ENCODE measurements around the gene TMEM106A.

- TF ChIP-seq CTCF (IDR thresholded peaks at IDR 0.05 in 8 of 11, conservative IDR thresholded peaks at IDR 0.05 in 3 of 11) (no peak), POLR2A (IDR thresholded peaks at IDR 0.05) (no peak), POLR2AphosphoS5 (IDR thresholded peaks at IDR 0.05) (no peak)
Observed at GRCh38 chr17:43199633-43200032, 12.0 kb upstream of the TMEM106A start.

Measured in spleen (tissue), 7 donors.